Right lobe of liver (tissue), 4 donors: ENCODE data around the gene C13orf46.

Experiments
- CTCF ChIP-seq, 4 donors: fragments of 200-600 bp in 3 of 4; fragments of 450-650 bp in 1 of 4; IDR thresholded peaks; one replicate each; pipeline versions ENCODE4 v1.5.1 to v1.8.0; 2016 to 2022; ENCODE audit warnings: antibody characterized with exemption in 4 of 4, mild to moderate bottlenecking in 2 of 4
- POLR2A ChIP-seq: fragments of 450-650 bp; IDR thresholded peaks from one replicate; pipeline ENCODE4 v1.6.1; 2017; ENCODE audit warnings: antibody characterized with exemption, mild to moderate bottlenecking
- donor health status: DM: no; HTN: no; CAD: no.
- donor health status: DM: no; HTN: no; CAD: no.
- donor health status: DM: no; HTN: yes; CAD: no.

GRCh38 chr13:113962386-113962785 is 11.5 kb downstream of the C13orf46 start:
- TF ChIP-seq CTCF (IDR thresholded peaks at IDR 0.05) (no peak), POLR2A (no peak)
